Stimulated activated CD8-positive, alpha-beta memory T cell treated with anti-CD3 and anti-CD28 coated beads, Interleukin-7, amount 100 ng/mL, for 4 hours (primary cell): ENCODE measurements around the gene MEAK7.
A peak's percentile ranks its signal among the peaks of the same experiment; 100 is the strongest.
"Not testable (repeated sequence)": the region's sequence is repeated elsewhere in the genome, so short reads cannot be mapped to it uniquely, and the experiment has no call there.

Experiments used
- DNase-seq, 2 donors: peaks; one replicate each; pipeline ENCODE4 v3.0.0-alpha.2; 2020; ENCODE audit warnings: low read depth in 2 of 2

MEAK7 gene

GRCh38 chr16:84534815-84535214, 30.4 kb upstream of the MEAK7 start:
- no peak for DNase-seq

- no peak for DNase-seq
These were observed 28.5 kb upstream of the MEAK7 start for GRCh38 chr16:84532855-84533486.

- no peak for DNase-seq
These were observed 27.8 kb upstream of the MEAK7 start for GRCh38 chr16:84532291-84532724.

DNA sequence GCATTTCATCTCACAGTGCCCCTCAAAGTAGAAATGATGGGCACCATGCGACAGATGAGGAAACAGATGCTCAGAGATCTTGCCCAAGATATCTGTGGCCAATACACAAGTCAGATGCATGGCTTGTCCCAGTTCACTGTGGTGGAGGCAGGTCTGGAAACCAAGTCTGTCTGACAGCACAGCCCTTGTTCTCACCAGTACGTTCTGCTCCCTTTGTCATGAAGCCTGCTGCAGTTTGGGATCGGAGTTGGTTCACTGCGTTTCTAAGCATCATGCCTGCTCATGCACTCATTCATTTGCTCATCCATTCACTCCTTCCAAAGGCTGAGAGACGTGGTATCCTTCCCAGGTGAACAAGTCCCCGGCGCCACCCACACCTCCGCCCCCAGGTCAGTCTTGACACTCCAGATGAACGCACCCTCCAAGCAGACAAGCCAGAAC, 27.2 kb upstream of the MEAK7 start:
- DNase-seq, result no peak

- DNase-seq, result no peak
These were observed 26.1 kb upstream of the MEAK7 start for GRCh38 chr16:84530590-84530989.

GRCh38 chr16:84529607-84530006, 25.1 kb upstream of the MEAK7 start:
- DNase-seq, result no peak

- DNase-seq, result no peak
These were observed 23.9 kb upstream of the MEAK7 start for GRCh38 chr16:84528322-84528721.

DNA sequence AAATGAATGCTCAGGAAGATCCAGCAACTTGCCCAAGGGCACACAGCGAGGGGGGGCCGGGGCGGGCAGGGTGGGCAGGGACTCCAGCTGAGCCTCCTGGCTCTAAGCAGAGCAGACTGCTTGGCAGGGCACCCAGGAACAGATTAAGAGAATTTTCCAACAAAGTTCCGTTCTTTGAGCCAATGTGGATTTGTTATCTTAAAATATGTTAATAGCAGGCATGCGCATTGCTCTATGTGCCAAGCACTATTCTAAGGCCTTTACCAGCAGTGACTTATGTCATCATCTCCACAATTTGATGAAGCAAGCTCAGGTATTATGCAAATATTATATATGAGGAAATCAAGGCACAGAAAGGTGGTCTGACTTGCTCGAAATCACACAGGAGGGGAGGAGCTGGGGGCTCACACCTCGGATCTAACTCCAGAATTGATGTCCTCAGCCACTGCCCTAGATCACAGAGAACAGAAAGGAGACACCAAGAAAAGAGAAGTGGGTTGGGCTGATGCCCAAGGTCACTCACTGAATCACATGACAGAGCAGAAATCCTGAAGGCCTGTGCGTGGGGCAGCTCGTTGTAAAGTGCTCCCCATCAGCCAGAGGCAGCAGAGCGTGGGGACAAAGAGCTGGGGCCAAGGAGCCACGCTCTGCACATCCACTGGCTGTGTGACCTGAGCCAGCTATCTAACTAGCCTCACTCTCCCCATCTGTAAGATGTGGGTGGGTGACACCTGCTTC, 23.2 kb upstream of the MEAK7 start:
- no peak for DNase-seq

- DNase-seq, result no peak
These were observed 22.5 kb upstream of the MEAK7 start for GRCh38 chr16:84526794-84527531.

GRCh38 chr16:84524941-84525581, 20.6 kb upstream of the MEAK7 start:
- DNase-seq, result not testable (repeated sequence)

DNA sequence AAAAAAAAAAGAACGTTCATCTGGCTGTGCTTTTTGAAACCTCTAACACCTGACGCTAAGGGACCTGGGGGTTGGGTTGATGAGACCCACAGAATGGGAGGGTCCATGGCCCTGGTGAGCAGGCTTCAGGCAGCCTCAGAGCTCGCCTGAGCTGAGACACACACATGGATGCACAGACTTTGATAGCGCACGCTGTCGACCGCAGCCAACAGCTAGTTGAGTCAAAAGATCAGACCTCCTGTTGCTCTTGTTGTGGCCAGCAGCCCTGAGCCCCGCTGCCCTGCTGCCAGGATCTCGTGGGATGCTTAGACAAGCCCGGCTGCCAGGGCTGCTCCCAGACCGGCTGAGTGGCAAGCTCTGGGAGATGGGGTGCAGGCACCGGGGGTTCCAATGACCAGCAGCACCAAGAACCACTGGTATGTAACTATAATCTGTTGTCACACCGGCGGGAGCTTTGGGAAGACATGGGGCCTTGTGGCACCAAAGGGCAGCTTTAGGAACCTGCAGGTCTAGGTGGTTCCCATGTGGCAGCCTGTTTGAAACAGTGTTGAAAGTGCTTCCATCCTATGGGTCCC, 20.0 kb upstream of the MEAK7 start:
- no peak for DNase-seq

DNA sequence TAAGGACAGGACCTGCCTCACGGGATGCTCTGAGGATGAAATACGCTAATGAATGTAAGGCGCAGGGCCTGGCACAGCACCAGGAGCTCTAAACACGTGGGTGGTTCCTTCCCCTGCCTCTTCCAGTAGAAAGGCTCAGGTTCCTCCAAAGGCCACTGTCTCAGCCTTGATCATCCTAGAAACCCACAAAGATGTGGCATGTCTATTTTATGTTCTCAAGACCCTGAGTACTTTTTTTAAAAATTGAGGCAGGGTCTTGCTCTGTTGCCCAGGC, 17.0 kb upstream of the MEAK7 start:
- no peak for DNase-seq

DNA sequence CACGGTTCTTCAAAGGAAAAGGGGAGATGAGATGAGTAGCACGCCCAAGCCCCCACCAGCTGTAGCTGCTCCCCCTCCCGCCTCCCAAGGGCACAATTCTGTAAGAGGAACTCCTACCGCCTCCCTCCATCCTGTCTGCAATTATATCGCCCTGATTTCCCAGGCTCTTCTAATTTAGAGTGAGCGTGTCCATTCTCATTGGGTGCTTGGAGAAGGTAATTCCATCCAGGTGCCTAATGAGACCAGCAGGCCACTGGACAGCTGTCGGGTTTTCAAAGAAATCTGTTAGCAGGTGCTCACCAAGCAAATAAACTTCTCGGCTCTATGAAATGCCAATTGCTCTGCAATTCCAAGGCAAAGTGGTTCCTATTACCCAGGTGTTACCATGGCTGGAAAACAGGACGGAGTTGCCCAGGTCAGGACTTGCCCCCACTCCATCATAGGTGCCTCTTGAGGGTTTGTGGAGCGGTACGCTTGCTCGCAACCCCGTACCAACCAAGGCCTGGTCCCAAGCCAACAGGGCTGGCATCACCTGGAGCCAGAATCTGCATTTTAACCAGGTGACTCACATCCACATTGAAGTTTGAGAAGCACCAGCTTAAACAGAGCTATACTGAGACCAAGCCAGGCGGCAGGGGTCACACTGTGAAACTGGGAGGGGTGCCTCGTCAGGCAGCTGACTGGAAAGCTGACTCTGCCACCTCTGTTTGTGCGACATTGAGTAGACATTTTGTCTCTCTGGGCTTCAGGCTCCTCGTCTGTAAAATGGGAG, 16.5 kb upstream of the MEAK7 start:
- no peak for DNase-seq

DNA sequence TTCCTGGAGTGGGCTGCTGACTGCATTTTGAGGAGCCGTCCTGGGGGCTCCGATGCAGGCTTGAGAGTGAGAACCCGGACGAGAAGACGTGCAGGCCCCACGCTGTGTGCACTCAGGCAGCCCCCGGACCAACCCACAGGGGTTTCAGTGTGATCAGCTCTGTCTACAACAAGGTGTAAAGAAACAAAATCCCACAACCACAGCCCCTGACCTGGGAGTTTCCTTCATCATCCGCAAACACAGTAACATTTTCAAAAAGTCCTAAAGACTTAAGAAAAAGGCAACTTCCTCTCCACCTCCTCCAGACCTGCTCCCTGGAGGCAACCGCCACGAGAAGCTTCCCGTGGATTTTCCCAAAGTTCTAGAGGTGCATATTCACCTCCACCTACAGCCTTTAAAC, 15.4 kb upstream of the MEAK7 start:
- DNase-seq, result no peak

DNA sequence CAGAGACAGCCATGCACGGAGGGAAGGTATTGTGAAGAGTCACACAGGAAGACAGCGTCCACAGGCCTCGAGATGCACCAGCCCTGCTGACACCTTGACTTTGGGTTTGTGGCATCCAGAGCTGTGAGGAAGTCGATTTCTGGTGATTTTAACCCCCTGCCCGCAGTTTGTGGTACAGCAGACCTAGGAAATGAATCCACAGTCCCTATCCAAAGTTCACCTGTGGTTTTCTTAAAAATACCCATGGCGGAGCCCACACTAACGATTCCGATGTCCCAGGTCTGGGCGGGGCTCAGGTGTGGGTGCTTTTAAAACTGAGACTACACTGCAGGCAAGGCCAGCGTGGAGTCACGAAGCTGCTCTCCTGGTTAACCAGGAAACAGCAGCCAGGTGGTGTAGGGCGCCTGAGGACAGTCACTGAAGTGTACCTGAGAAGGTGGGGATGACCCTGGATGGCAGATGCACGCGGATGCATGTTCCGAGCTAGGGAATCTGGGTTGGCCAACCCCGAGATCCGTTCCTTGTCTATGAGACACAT, 14.4 kb upstream of the MEAK7 start:
- DNase-seq, result peak; percentile 34 to 41

DNA sequence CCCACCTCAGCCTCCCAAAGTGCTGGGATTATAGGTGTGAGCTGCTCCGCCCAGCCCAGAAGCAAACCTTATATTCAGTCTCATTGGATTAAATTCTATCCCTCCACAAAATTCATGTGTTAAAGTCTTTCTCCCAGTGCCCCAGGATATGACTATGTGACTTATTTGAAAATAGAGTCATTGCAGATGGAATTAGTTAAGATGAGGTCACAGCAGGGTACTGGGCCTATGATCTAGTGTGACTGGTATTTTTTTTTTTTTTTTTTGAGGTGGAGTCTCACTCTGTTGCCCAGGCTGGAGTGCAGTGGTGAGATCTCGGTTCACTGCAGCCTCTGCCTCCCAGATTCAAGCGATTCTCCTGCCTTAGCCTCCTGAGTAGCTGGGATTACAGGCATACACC, 13.8 kb upstream of the MEAK7 start:
- DNase-seq, result not testable (repeated sequence)

DNA sequence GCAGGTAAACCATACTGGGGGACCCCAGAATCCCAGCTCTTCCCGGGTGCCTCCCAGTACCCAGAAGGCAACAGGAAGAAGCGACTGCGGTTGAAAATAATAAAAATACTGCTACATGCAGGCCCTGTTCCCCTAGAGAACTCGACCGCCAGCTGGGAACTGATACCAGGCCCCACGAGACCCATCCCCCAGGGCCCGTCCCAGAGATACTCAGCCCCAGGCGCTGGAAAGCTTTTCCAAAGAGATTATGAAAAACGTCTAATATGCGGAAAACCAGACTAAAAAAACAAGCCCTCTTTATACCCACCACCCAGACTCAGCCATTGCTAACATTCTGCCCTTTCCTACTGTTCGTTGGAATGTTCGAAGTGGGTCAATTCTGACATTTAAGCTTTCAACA, 12.9 kb upstream of the MEAK7 start:
- no peak for DNase-seq

DNA sequence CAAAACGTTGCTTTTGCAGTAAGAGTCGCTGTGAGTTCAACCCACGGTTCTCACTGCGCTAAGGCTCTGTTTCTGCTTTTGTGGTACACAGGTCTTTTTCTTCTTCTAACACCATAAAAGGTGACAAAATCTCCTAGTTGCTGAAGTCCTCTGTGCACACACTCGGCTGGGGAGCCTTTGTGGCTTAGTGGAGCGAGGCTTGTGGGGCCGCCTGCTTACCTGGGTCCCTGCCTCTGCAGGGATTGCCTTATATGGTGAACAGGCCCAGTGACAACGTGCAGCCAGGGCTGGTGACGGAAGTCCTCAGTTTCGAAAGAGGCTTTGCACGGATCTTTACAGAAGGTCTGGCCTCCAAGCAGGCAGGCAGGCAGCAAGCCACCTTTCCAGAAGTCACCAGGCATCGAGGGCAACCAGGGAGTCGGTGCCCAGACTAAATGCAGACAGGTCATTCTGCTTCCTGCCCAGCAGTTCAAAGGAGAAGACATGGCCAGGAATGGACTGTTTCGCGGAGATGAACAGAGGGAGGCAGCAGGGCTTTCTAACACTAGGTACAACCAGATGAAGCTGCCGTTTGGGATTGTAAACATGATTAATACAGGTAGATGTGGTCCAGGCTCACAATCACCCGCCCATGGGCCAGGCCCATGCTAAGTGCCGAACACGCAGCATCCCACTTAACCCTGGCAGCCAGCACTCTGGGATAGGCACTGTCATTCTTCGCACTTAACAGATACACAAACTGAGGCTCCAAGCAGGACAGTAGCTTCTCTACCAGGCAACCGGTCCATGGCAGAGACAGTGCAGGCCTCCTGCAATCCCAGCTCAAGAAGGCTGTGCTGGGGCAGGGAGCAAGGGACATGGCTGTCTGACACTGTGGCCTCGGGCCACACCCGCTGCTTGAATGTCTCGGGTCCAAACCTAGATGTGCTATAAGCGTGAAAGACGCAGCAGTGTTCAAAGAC, 10.7 kb upstream of the MEAK7 start:
- peak; percentile 68 to 72 for DNase-seq

DNA sequence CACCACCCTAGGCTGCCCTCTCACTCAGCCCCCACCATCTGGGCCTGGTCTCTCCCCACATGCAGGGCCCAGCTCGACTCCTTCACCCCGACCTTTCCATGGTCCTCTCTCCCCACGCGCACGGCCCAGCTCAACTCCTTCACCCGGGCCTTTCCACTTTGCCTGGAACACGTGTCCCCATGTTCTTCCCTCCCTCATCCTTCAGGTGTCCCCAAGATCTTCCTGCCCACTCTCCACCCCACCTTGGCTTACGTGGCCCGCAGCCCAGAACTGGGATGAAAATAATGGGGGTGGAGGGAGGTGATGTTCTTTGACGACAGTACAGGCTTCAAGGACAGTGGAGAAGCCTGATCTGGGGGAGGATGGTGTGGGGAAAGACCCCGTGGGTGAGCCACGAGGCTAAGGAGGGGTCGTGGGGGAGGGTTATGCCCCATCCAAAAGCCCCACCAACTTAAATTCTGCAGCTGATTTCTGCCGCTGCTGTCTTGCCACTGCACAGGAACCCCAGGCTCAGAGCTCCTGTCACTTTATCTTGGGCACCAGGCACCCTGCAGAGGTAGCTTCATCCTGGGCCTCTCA, 9.9 kb upstream of the MEAK7 start:
- no peak for DNase-seq

DNA sequence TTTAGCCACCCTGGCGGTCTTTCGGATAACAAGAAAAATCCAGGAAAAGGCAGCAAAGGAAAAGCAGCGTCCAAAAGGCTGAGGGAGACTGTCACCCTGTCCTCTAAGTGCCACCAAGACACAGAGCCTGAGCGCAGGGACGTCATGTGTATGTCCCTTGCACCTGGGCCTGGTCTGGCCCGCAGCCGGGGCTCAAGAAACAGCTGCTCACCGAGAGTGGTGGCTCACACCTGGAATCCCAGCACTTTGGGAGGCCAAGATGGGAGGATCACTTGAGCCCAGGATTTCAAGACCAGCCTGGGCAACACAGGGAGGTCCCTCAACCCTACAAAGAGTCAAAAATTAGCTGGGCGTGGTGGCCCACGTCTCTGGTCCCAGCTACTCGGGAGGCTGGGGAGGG, 9.2 kb upstream of the MEAK7 start:
- DNase-seq, result no peak
